GM19023 (cell line): ENCODE results near the gene MS4A12.
A peak's percentile ranks its signal among the peaks of the same experiment; 100 is the strongest.
"Not testable (repeated sequence)": the region's sequence is repeated elsewhere in the genome, so short reads cannot be mapped to it uniquely, and the experiment has no call there.

Experiments
- ATAC-seq: cut with Tn5 transposase; IDR thresholded peaks from one replicate; pipeline ENCODE4 v1.9.1; 2021; ENCODE audit warnings: mild to moderate bottlenecking, moderate library complexity; ENCODE audit not compliant: unreplicated experiment

Gene MS4A12

DNA sequence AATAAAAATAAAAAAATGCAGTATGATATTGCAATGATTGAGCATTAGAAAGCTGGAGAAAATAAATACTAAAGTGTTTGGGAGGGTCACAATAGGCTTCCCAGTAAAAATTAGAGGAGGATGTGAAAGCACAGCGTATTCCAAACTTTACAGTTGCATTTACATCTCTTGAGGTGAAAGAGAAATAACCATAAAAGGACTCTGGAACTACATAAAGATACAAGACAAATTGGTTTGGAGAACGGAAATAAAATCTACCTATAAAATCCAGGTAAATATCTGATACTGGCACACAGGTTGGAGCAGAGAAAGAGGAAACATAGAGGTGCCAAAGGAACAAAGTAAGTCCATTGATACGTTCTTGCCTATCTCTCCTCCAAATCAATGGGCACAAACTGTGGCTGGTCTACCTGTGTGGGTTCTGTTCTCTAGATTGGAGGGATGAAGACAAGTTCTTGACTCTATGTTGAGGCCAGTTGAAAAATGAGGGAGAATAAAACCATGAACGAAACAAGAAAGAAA, at the start of gene MS4A12:
TSS of gene MS4A12 (plus strand) at position 291 of the 522 bp plus-strand sequence. CDS start 4,541 bp downstream, outside the sequence.
- ATAC-seq: no peak

- no peak for ATAC-seq
Measured at GRCh38 chr11:60447070-60447469, 45.5 kb upstream of the MS4A12 start.

GRCh38 chr11:60447846-60448245, 44.7 kb upstream of the MS4A12 start:
- ATAC-seq: no peak

GRCh38 chr11:60451185-60451584, 41.4 kb upstream of the MS4A12 start:
- ATAC-seq: not testable (repeated sequence)

- no peak for ATAC-seq
Measured at GRCh38 chr11:60454212-60454611, 38.4 kb upstream of the MS4A12 start.

- ATAC-seq: peak; percentile 85
Measured at GRCh38 chr11:60455531-60456042, 37.0 kb upstream of the MS4A12 start, which contains the start of gene MS4A1. Gene MS4A1 (plus strand): TSS chr11:60455847. CDS start chr11:60462375, 6,528 bp downstream.

DNA sequence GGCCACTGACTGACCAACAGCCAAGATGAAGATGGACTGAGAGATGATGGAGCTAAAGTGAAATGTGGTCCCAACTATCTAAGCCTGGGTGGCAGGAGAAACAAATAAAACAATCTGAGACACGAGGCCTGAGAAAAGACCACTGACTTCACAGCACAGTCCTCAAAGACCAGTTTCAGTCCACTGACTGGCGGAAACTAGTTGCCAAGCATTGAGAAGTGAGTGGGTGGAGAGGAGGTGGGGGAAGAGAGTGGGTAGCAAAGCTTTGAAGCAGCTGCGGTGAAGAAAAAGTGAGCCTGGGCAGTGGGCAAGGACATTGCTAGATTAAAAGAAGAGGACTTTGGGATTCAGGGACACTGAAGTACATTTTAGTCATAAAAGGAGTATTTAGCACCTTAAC, 35.0 kb upstream of the MS4A12 start:
- ATAC-seq: peak; percentile 40

DNA sequence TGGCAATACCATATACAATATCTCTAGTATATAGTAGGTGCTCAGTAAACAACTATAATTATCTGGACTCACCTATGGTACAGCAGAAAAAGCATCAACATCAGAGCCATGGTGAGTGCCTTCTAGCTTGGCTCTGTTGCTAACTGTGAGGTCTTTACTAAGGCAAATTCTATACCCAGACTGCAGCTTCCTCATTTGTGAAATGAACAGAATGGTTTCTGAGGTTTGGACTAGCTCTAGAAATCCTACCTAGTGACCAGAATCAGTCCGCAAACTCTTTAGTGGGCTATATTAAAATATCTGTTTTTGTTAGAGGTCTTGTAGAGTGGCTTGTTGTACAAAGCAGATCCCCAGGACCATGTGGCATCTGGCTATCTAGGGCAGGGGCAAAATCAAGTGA, 33.2 kb upstream of the MS4A12 start:
- no peak for ATAC-seq

GRCh38 chr11:60468829-60469228, 23.7 kb upstream of the MS4A12 start:
- no peak for ATAC-seq

DNA sequence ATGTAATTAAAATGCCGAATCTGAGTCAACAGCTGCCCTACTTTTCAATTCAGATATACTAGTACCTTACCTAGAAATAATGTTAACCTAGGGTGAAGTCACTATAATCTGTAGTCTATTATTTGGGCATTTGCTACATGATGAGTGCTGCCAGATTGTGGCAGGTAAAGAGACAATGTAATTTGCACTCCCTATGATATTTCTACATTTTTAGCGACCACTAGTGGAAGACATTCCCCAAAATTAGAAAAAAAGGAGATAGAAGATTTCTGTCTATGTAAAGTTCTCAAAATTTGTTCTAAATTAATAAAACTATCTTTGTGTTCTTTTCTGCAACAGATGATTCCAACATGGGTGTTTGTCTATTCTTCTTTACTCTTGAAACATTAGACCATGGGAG, 22.9 kb upstream of the MS4A12 start:
- no peak for ATAC-seq

DNA sequence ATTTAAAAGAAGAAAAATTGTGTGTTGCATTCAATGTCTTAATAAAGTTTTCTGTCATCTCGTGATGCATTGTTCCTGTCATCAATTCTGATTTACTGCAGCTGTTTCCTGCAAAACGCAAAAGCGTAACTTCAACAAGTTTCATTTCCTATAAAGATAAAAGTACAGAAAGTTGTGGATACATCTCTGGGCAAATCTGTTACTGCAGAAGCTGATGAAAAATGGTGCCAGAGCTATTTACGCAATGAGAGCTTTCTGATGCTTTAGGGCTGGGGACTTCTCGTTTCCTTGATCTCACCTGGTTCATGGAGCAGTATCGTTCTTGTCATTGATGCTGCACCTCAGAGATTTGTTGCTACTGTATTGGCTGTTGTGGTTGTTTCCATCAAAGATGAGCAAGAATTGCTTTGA, 15.5 kb upstream of the MS4A12 start:
- no peak for ATAC-seq

DNA sequence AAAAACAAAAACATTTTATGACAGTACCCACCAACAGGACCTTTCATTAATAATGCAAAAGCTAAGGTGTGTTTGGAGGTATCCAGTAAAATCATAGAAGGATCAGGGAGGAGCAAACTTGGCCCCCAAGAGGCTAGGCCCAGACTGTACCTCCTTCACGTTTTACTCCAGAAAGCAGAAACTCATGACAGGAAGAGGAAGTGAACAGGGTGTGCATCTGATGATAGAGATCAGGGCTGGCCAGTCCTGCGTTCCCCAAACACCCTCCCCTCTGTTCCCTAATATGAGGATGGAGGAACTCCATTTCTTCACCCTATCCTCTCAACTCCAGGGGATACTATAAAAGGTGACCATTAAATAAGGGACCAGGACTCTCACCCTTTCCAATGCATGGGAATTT, 10.2 kb upstream of the MS4A12 start:
- no peak for ATAC-seq

GRCh38 chr11:60485987-60486386, 6.6 kb upstream of the MS4A12 start:
- ATAC-seq: peak; percentile 97

- ATAC-seq: no peak
Measured at GRCh38 chr11:60493454-60493853, 876 bp downstream of the MS4A12 start.

GRCh38 chr11:60498399-60498798, 5.8 kb downstream of the MS4A12 start:
- ATAC-seq: no peak

DNA sequence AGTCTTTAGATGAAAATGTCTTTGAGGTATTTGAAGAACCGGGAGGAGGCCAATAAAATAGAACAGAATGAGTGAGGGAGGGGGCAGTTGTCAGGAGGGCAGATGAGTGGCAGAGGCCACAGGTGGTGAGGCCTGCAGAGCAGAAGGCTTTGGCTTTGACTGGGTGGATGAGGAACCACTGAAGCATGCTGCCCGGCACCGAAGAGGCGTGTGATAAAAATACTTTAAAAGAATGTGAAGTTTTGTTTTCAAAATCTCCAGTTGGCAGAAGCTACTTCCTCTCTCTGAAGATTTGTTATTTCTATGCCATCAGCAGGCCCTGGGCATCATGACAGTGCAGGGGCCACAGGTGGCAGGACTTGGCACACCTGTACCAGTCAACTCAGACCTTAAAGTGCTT, 6.3 kb downstream of the MS4A12 start:
- ATAC-seq: no peak

GRCh38 chr11:60500276-60500910, 7.8 kb downstream of the MS4A12 start:
- ATAC-seq: no peak

DNA sequence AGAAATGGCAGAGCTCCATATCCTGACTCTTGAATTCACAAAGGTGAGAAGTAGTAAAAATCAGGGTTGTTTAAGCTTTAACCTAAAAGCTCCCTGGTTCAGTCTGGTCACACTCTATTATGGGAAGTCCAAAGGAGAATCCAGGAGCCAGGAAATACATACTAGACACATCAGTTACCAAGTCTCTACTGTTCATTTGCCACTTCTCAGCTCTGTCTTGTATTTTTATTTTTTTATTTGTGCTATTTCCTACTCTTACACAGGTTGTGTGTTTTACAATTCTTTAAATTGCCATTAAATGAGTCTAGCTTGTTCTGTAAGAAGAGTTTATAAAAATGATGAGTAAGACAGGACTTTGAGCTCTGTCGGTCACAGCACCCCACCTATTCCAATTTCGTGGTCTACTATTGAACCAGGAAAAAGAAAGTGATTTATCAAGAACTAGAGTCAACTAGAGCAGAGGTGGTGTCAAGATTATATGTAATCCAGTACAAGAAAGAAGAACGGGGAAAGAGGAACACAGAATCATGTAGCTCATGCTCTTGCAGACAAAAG, 9.7 kb downstream of the MS4A12 start:
- no peak for ATAC-seq

DNA sequence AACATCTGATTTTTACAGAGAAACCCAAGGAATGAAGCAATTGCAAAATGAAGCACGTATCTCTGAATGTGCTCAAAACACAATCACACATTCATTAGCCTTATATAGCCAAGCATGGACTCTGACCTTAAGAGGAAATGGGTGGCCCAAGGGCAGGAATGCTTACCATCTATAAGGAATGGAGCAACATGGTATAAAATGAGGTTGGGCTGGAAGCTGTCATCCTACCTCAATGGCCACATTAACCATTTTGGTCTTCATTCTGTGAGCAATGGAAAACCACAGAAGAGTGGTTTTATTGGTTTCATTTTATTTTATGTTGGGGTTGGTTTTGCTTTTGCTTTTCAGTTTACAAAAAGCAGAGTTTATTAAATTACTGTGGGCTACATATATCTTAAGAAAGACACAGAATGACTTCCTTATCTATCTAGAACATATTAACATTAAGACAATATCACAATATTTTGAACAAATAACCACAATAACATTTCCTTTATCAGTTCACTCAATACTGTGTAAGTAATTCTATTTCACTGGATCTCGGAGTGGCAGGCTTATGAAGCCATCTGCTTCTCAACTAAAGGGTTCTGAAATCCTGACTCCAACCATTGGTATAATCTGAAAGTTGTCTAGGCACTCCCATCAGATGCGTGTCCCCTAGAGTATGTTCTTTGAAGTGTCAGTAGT, 11.8 kb downstream of the MS4A12 start:
- ATAC-seq: no peak

DNA sequence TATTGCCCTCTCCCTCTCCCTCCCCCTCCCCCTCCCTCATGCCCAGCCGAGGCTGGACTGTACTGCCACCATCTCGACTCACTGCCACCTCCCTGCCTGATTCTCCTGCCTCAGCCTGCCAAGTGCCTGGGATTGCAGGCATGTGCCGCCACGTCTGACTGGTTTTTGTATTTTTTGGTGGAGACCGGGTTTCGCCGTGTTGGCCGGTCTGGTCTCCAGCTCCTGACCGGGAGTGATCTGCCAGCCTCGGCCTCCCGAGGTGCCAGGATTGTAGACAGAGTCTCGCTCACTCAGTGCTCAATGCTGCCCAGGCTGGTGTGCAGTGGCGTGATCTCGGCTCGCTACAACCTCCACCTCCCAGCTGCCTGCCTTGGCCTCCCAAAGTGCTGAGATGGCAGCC, 17.0 kb downstream of the MS4A12 start:
- ATAC-seq: not testable (repeated sequence)

- ATAC-seq: not testable (repeated sequence)
Measured at GRCh38 chr11:60510209-60510608, 17.6 kb downstream of the MS4A12 start.

DNA sequence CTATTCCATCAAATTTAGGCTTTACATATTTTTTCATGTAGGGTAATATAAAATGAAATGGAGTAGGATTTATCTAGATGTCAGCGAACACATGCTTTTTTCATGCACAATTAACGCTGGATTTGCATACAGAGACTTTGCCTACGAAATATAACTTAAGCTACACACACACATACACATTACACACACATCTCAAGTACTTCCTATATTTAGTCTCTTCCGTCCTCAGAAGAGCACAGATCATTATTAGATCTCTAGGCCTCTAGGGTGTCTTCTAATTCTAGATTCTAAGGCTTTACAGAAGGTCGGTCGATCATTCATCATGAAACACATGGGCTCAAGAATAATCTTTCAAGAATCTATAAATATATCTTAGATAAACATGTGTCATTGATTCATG, 18.8 kb downstream of the MS4A12 start:
- ATAC-seq: no peak
